Dermis microvascular lymphatic vessel endothelial cell (primary cell): ENCODE measurements around the gene CLTA. TPM values are rescaled to one million over a fixed set of nuclear protein-coding genes. Genes with fewer than 3 reads are reported as not detected.

Source experiments
- DNase-seq, 2 donors: peaks; one replicate each; pipeline versions ENCODE4 v3.0.0 to v3.0.0-alpha.2; 2010; ENCODE audit warnings: low read depth in 2 of 2
- total RNA-seq: library from RNA; depleted of rRNA; stranded (reverse); fragments of >200 nt; gene quantifications from 2 replicates; pipeline ENCODE4 v1.2.1, GENCODE V29; 2014

The CLTA gene
- total RNA-seq, 1 donor from 2014 or later: 203 TPM

- no peak for DNase-seq
Measured at GRCh38 chr9:36188212-36188611, 2.5 kb upstream of the CLTA start.

GRCh38 chr9:36189976-36190375 lies 745 bp upstream of the CLTA start:
- DNase-seq: peak in 1 of 2 donors; percentile 34

GRCh38 chr9:36191290-36191645 lies 547 bp downstream of the CLTA start:
- peak in 1 of 2 donors; percentile 46 for DNase-seq

GRCh38 chr9:36191686-36192085 lies 965 bp downstream of the CLTA start:
- peak in 1 of 2 donors; percentile 16 for DNase-seq

- DNase-seq: peak in 1 of 2 donors; percentile 20
Measured at GRCh38 chr9:36192196-36192595, 1.5 kb downstream of the CLTA start.

- no peak for DNase-seq
Measured at GRCh38 chr9:36193023-36193422, 2.3 kb downstream of the CLTA start.

GRCh38 chr9:36194326-36195000 lies 3.7 kb downstream of the CLTA start:
- DNase-seq: no peak

- peak in 1 of 2 donors; percentile 37 for DNase-seq
Measured at GRCh38 chr9:36204906-36205547, 14.3 kb downstream of the CLTA start.

GRCh38 chr9:36207016-36207415 lies 16.3 kb downstream of the CLTA start:
- DNase-seq: peak in 1 of 2 donors; percentile 37

GRCh38 chr9:36207546-36208012 lies 16.9 kb downstream of the CLTA start:
- DNase-seq: peak in 1 of 2 donors; percentile 54

GRCh38 chr9:36208521-36209253 lies 18.0 kb downstream of the CLTA start:
- DNase-seq: peak in 1 of 2 donors; percentile 44

GRCh38 chr9:36210722-36211121 lies 20.0 kb downstream of the CLTA start:
- DNase-seq: no peak

GRCh38 chr9:36211510-36211909 lies 20.8 kb downstream of the CLTA start:
- DNase-seq: no peak

GRCh38 chr9:36213387-36213786 lies 22.7 kb downstream of the CLTA start:
- no peak for DNase-seq

GRCh38 chr9:36213989-36214388 lies 23.3 kb downstream of the CLTA start:
- DNase-seq: no peak

- peak in 1 of 2 donors; percentile 31 for DNase-seq
Measured at GRCh38 chr9:36214571-36214970, 23.9 kb downstream of the CLTA start.

GRCh38 chr9:36217256-36217968 lies 26.7 kb downstream of the CLTA start:
- DNase-seq: no peak

- DNase-seq: no peak
Measured at GRCh38 chr9:36218011-36218410, 27.3 kb downstream of the CLTA start.

- no peak for DNase-seq
Measured at GRCh38 chr9:36218411-36218901, 27.7 kb downstream of the CLTA start.

GRCh38 chr9:36221667-36222066 lies 30.9 kb downstream of the CLTA start:
- no peak for DNase-seq

GRCh38 chr9:36222449-36222848 lies 31.7 kb downstream of the CLTA start:
- no peak for DNase-seq

GRCh38 chr9:36237230-36237629 lies 46.5 kb downstream of the CLTA start:
- DNase-seq: no peak
